Smooth muscle cell of trachea (primary cell): Measurements from ENCODE around the gene PLAA. TPM values are rescaled to one million over a fixed set of nuclear protein-coding genes. Genes with fewer than 3 reads are reported as not detected.

Source experiments
- total RNA-seq: library from RNA; depleted of rRNA; stranded (reverse); fragments of >200 nt; gene quantifications from 2 replicates; pipeline ENCODE4 v1.2.1, GENCODE V29; 2014

Gene PLAA
- 37.7 and 45.7 TPM in 2 replicates for total RNA-seq

GRCh38 chr9:26946753-26947727 is at the start of gene PLAA:
Gene PLAA (minus strand): TSS chr9:26947242. CDS start chr9:26947045, 197 bp downstream.

GRCh38 chr9:26955921-26956859 is 9.1 kb upstream of the PLAA start, which contains the start of gene IFT74:
Gene IFT74 (plus strand): TSS chr9:26956412. CDS start chr9:26961968, 5,556 bp downstream.

GRCh38 chr9:26892251-26893029 is 54.6 kb downstream of the PLAA start, which contains the start of gene CAAP1:
Gene CAAP1 (minus strand): TSS chr9:26892802. CDS start chr9:26892715, 87 bp downstream.

Other genes with a start within 250 kb of the PLAA start
- gene CAAP1, start 54.4 kb downstream of the PLAA start, total RNA-seq, result 19.2 and 19.5 TPM in 2 replicates
- 12.1 and 19.5 TPM in 2 replicates for gene IFT74, start 9.2 kb upstream of the PLAA start, total RNA-seq
- not detected in 2 replicates for gene LRRC19, start 58.4 kb upstream of the PLAA start, total RNA-seq
- 6.4 and 9.3 TPM in 2 replicates for gene TEK, start 162.0 kb upstream of the PLAA start, total RNA-seq